Ascending aorta (tissue), 2 donors: ENCODE data around the gene DENND1B. TPM values are rescaled to one million over a fixed set of nuclear protein-coding genes. Genes with fewer than 3 reads are reported as not detected.
"Not testable (repeated sequence)": the region's sequence is repeated elsewhere in the genome, so short reads cannot be mapped to it uniquely, and the experiment has no call there.

ENCODE experiments used
- DNase-seq, 2 donors: peaks; one replicate each; pipeline ENCODE4 v3.0.0-alpha.2; 2019; ENCODE audit warnings: low spot score in 2 of 2
- H3K27ac ChIP-seq, 2 donors: fragments of 200-600 bp; sonication (generic); one replicate each; pipeline ENCODE4 v1.5.1; 2016 to 2017; ENCODE audit warnings: mild to moderate bottlenecking in 1 of 2
- H3K27me3 ChIP-seq: fragments of 200-600 bp; sonication (generic); one replicate; pipeline ENCODE4 v1.5.1; 2017
- H3K36me3 ChIP-seq, 2 donors: fragments of 200-600 bp; sonication (generic); one replicate each; pipeline ENCODE4 v1.5.1; 2016
- H3K4me1 ChIP-seq, 2 donors: fragments of 200-600 bp; sonication (generic); one replicate each; pipeline ENCODE4 v1.5.1; 2016 to 2017; ENCODE audit warnings: mild to moderate bottlenecking in 1 of 2
- H3K4me3 ChIP-seq, 2 donors: fragments of 200-600 bp; sonication (generic); one replicate each; pipeline ENCODE4 v1.5.1; 2016 to 2017; ENCODE audit warnings: mild to moderate bottlenecking in 1 of 2
- H3K9me3 ChIP-seq, 2 donors: fragments of 200-600 bp; sonication (generic); one replicate each; pipeline ENCODE4 v1.5.1; 2016
- intact Hi-C: fragments of 100-400 bp; cut with DNase I; formaldehyde crosslinking; loops from one replicate; pipeline ENCODE4 v1.15.1; 2023
- total RNA-seq: library from RNA; depleted of rRNA; stranded (reverse); fragments of >200 nt; gene quantifications from one replicate; pipeline ENCODE4 v1.1.0, GENCODE V29; 2016
- TF ChIP-seq, protein P1 (sequence below), 3 experiments: fragments of 200-600 bp in 2 of 3; fragments of 450-650 bp in 1 of 3; sonication (generic) in 2 of 3; IDR thresholded peaks; one replicate each; pipeline ENCODE4 v1.5.1; 2016 to 2019; ENCODE audit warnings: antibody characterized with exemption in 3 of 3, mild to moderate bottlenecking in 1 of 3, moderate library complexity in 1 of 3

DENND1B gene
- total RNA-seq, 1 donor from 2014 or later, result 12.2 TPM

DNA sequence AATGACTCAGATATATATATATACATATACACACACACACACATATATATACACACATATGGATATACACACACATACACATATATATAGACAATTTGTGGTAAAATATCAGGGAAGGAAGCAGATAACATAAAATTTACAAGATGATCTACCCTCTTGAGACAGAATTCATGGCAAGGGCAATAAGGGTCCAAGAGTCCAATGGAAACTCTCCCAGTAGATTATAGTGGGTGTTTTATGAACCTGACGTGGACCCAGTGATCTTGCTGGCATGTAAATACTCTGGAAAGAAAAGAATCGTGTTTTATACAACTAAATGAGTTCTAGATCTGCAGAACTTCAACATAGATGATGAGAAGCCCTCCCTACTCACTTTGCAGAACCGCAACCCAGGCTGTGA, 49.3 kb downstream of the DENND1B start:
- H3K4me1 ChIP-seq, result no peaks in the 10 kb centered on the region
- H3K36me3 ChIP-seq, result no peaks in the 10 kb centered on the region
- TF ChIP-seq, protein P1, sequence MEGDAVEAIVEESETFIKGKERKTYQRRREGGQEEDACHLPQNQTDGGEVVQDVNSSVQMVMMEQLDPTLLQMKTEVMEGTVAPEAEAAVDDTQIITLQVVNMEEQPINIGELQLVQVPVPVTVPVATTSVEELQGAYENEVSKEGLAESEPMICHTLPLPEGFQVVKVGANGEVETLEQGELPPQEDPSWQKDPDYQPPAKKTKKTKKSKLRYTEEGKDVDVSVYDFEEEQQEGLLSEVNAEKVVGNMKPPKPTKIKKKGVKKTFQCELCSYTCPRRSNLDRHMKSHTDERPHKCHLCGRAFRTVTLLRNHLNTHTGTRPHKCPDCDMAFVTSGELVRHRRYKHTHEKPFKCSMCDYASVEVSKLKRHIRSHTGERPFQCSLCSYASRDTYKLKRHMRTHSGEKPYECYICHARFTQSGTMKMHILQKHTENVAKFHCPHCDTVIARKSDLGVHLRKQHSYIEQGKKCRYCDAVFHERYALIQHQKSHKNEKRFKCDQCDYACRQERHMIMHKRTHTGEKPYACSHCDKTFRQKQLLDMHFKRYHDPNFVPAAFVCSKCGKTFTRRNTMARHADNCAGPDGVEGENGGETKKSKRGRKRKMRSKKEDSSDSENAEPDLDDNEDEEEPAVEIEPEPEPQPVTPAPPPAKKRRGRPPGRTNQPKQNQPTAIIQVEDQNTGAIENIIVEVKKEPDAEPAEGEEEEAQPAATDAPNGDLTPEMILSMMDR (IDR thresholded peaks at IDR 0.05), result no peak
- no peak overlapping the region for H3K4me3 ChIP-seq
- H3K9me3 ChIP-seq, result peaks cover 0 to 20% of the 10 kb centered on the region in 2 donors
- intact Hi-C loops, result no loop called here
- no peak for DNase-seq
- H3K27me3 ChIP-seq, result no peaks in the 10 kb centered on the region
- no peak overlapping the region for H3K27ac ChIP-seq

DNA sequence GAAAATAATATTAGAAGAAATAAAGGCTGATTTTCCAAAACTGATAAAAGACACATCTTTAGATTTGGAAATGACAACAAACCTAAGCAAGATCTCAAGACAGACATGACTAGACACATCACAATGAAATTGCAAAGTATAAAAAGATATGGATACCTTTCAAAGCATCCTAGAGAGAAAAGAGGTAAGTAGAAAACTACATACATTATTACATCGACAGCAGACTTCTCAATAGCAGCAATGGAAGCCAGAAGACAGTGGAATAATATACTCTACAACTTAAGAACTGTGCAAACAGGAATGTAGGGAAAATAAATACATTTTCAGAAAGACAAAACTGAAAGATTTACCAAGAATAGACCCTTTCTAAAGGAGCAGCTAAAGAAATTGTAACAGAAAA, 50.2 kb downstream of the DENND1B start:
- intact Hi-C loops, result no loop called here
- Histone ChIP-seq H3K9me3 (peaks cover 0 to 20% of the 10 kb centered on the region in 2 donors), H3K27ac (no peak overlapping the region), H3K27me3 (no peaks in the 10 kb centered on the region), H3K36me3 (no peaks in the 10 kb centered on the region), H3K4me3 (no peak overlapping the region), H3K4me1 (no peaks in the 10 kb centered on the region)
- DNase-seq, result no peak
- TF ChIP-seq, protein P1 (IDR thresholded peaks at IDR 0.05), result no peak

DNA sequence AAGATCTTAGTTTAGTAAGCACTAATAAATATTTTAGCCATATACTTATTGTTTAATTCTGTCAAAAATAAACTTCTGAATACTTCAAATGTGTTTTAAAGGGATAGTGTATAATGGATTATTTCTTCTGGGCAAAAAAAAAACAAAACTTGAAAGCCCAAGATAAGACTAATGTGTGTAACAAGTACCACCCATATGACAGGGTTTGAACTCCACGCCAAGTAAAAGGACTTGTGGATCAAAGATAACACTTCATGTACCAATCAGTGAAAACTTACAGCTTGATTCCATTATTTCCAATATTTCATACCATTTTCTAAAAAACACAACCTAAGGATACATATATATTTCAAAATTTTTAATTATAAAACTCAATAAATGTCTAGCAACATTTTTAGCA, 59.5 kb downstream of the DENND1B start:
- Histone ChIP-seq H3K27ac (no peak overlapping the region), H3K4me3 (no peak overlapping the region), H3K36me3 (no peaks in the 10 kb centered on the region), H3K27me3 (no peaks in the 10 kb centered on the region), H3K4me1 (no peaks in the 10 kb centered on the region), H3K9me3 (no peaks in the 10 kb centered on the region)
- intact Hi-C loops, result no loop called here
- TF ChIP-seq, protein P1 (IDR thresholded peaks at IDR 0.05), result no peak
- no peak for DNase-seq

DNA sequence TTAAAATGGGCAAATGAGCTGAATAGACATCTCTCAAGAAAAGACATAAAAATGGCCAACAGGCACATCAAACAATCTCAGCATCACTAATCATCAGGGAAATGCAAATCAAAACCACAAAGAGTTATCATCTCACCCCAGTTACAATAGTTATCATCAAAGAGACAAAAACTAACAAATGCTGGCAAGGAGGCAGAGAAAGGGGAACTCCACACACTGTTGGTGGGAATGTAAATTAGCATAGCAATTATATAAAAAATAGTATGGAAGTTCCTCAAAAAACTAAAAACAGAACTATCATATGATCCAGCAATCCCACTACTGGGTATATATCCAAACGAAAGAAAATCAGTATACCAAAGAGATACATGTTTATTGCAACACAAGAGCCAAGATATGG, 68.7 kb downstream of the DENND1B start:
- TF ChIP-seq, protein P1 (IDR thresholded peaks at IDR 0.05), result no peak

DNA sequence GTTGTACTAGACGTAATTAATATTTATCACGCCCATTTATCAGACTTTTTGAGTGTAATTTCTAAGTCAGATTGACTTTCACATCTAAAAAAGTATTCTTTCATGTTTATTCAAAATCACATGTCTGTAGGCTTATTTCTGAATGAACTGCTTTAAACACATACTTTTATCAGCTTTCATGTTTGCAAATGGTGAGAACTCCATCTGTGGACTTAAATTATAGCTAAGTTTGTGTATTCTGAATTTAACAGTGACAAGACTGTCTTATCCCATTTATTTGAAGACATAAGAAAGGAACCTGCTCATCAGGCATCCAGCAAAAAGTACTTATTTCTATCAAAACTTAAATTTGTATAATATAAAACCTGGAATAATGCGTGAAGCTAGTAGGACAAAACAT, 69.3 kb downstream of the DENND1B start:
- H3K27ac ChIP-seq, result no peak overlapping the region
- no peaks in the 10 kb centered on the region for H3K36me3 ChIP-seq
- intact Hi-C loops, result no loop called here
- no peak overlapping the region for H3K4me3 ChIP-seq
- H3K4me1 ChIP-seq, result no peaks in the 10 kb centered on the region
- DNase-seq, result no peak
- no peaks in the 10 kb centered on the region for H3K27me3 ChIP-seq
- TF ChIP-seq, protein P1 (IDR thresholded peaks at IDR 0.05), result no peak
- no peaks in the 10 kb centered on the region for H3K9me3 ChIP-seq

More for the DNA sequence above, 68.7 kb downstream of the DENND1B start:
- H3K36me3 ChIP-seq, result no peaks in the 10 kb centered on the region
- no peaks in the 10 kb centered on the region for H3K27me3 ChIP-seq
- intact Hi-C loops, result no loop called here
- no peaks in the 10 kb centered on the region for H3K9me3 ChIP-seq
- no peak overlapping the region for H3K4me3 ChIP-seq
- H3K4me1 ChIP-seq, result no peaks in the 10 kb centered on the region
- H3K27ac ChIP-seq, result no peak overlapping the region
- no peak for DNase-seq

DNA sequence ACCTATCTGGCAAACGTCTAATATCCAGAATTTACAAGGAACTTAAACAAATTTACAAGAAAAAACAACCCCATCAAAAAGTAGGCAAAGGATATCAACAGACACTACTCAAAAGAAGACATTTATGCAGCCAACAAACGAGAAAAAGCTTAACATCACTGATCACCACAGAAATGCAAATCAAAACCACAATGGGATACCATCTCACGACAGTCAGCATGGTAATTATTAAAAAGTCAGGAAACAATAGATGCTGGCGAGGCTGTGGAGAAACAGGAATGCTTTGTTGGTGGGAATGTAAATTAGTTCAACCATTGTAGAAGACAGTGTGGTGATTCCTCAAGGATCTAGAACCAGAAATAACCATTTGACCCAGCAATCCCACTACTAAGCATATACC, 74.6 kb downstream of the DENND1B start:
- DNase-seq, H3K36me3 ChIP-seq, H3K4me3 ChIP-seq, intact Hi-C loops, H3K27me3 ChIP-seq, H3K9me3 ChIP-seq, H3K4me1 ChIP-seq, H3K27ac ChIP-seq: not testable (repeated sequence)
